GM20000 (cell line): ENCODE results near the gene FAM83B.

Experiments
- DNase-seq: peaks from one replicate; pipeline ENCODE4 v3.0.0; 2012; ENCODE audit warnings: low spot score
- TF ChIP-seq, protein P1 (sequence below): IDR thresholded peaks from 2 replicates; pipeline ENCODE4 v1.5.1; 2012; ENCODE audit warnings: mild to moderate bottlenecking, control low read depth; ENCODE audit errors: extremely low read depth, missing control alignments

The FAM83B gene

DNA sequence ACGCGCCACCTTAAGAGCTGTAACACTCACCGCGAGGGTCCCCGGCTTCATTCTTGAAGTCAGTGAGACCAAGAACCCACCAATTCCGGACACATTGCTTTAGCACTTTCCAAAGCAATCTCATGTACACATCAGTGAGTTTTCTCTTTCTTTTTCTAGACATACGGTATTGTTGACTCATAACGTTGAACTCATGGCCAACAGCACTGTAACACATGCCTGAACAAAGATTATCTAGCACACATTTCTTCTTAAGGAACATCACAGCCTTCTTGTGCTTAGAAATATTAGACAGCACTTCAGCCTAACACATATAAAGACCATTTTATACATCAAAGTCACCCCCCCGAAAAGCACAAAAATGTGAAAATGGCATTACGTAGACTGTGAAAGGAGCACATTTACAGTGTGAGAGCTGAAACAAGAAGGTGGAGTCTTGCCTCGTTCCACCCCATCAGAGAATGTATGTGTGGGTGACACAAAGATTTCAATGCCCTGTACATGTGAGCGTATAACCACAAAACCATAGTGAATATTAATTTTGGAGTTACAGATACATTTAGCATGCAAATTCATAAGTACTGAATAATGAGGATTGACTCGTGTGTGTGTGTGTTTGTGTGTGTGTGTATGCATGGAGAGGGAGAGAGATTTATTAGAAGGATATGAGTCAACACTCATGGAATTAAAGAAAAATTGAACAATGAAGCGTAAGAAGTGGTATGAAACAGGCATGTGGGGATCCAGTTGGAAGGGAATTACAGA lies 134.1 kb downstream of the FAM83B start:
- DNase-seq = no peak
- TF ChIP-seq, protein P1, sequence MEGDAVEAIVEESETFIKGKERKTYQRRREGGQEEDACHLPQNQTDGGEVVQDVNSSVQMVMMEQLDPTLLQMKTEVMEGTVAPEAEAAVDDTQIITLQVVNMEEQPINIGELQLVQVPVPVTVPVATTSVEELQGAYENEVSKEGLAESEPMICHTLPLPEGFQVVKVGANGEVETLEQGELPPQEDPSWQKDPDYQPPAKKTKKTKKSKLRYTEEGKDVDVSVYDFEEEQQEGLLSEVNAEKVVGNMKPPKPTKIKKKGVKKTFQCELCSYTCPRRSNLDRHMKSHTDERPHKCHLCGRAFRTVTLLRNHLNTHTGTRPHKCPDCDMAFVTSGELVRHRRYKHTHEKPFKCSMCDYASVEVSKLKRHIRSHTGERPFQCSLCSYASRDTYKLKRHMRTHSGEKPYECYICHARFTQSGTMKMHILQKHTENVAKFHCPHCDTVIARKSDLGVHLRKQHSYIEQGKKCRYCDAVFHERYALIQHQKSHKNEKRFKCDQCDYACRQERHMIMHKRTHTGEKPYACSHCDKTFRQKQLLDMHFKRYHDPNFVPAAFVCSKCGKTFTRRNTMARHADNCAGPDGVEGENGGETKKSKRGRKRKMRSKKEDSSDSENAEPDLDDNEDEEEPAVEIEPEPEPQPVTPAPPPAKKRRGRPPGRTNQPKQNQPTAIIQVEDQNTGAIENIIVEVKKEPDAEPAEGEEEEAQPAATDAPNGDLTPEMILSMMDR = no peak

DNA sequence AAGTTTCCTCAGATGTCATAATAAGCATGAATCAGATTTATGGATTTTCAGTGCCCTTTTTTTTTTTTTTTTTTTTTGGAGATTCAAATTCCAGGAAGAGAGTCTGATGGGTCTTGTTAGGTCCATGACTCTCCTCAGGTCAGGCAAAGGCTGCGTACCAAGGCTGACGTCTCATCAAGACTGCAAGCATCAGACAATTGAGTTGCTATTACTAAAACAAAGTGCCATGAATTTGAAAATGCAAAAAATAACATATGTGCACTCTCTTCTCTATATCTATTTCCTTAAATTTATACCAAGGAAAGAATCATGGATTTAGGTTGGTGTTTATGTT lies 134.7 kb downstream of the FAM83B start:
- TF ChIP-seq, protein P1 = no peak
- no peak for DNase-seq

- TF ChIP-seq, protein P1 = no peak
- DNase-seq = no peak
These were observed 135.1 kb downstream of the FAM83B start for GRCh38 chr6:54981647-54982046.

GRCh38 chr6:54987633-54988290 lies 141.2 kb downstream of the FAM83B start:
- no peak for DNase-seq
- TF ChIP-seq, protein P1 = no peak

DNA sequence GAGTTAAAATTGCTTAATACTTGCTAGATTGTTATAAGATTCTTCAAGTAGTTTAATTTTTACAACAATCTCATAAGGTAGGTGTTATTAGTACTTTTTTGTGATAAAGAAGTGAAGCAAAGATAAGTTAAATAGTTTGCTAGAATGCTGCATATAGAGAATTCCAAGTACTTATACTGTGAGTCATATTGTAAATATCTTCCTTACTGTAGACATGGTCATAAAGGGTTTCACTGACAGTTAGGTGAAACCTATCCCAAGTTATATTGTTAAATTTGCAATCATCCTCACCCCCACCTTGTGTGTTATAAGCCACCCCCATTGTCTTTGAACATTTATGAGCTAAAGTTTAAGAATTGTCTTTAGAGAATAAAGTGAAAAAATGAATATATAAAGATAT lies 142.0 kb downstream of the FAM83B start:
- TF ChIP-seq, protein P1 = no peak
- no peak for DNase-seq

GRCh38 chr6:54990001-54990400 lies 143.4 kb downstream of the FAM83B start:
- TF ChIP-seq, protein P1 = no peak
- no peak for DNase-seq
